ENCODE results near the gene CFAP74.

The CFAP74 gene

GRCh38 chr1:1967151-1967550 is 36.4 kb downstream of the CFAP74 start:
- DNase-seq, result no peak

GRCh38 chr1:1966071-1966740 is 37.4 kb downstream of the CFAP74 start:
- DNase-seq, result no peak

- no peak for DNase-seq
These were observed 38.0 kb downstream of the CFAP74 start for GRCh38 chr1:1965546-1965945.

DNA sequence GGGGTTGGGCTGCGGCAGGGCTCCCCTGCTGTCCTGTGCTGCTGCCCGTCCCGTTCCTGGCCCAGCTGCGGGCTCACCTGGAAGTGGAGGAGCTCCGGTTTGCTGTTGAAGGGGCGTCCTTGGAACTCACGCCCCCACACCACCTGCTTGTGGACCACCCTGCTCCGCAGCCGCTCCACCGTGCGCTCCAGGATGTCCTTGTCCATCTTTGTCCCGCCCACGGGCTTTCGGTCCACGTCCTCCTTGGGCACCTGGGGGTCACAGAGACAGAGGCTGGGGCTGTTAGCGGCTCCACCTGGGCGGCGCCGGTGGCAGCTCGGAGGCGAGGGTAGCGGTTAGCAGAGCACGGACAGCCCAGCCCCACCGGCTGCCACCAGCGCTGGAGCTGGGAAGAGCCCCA is 38.8 kb downstream of the CFAP74 start:
- DNase-seq, result no peak

GRCh38 chr1:1963570-1963969 is 40.0 kb downstream of the CFAP74 start:
- DNase-seq, result no peak

DNA sequence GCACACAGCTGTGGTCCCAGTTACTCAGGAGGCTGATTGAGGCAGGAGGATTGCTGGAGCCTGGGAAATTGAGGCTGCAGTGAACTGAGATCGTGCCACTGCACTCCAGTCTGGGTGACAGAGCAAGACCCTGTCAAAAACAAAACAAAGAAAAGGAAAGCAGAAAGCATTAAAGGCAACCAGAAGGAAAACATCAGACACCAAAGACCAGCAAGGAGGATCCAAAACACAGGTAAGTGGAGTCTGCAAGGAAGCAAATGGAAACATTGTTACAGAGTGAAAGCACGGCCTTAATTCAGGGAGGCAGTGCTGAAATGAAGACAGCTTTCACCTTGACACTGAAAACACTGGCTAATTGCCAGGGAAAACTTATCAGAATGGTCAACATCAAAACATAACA is 40.8 kb downstream of the CFAP74 start:
- no peak for DNase-seq

DNA sequence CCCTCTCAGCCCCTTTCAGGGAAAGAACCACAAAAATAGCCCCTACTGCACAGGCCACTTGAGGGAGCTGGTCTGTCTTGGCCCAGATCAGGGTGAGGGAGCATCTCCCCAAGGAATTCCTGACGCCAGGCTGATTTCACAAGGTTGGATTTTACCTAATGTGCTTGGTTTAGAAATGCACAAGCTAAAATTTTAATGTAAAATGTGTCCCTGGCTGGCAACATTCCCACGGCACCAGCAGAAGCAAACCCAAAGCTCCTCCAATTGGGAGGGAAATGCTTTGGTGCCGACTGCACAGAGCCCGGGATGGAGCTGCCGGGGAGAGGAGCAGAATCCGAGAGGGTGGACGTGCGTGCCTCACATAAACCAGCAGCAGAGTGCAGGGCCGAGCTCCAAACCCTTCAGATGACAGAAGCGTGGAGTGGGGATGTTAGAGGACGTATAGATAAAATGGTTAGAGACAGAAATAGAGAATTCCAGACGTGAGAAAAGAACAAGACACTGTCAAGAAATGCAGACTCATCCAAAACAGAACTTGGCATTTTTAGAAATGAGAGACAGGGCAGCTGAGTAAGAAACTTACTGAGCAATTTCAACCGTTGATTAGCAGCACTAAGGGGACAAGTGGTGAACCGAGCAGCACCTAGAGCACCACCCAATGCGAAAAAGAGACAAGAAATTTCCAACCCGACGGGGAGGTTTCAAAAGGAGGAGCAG is 42.9 kb downstream of the CFAP74 start:
- no peak for DNase-seq

- DNase-seq, result no peak
These were observed 43.6 kb downstream of the CFAP74 start for GRCh38 chr1:1959840-1960479.

- DNase-seq, result no peak
These were observed 44.1 kb downstream of the CFAP74 start for GRCh38 chr1:1959459-1959839.

DNA sequence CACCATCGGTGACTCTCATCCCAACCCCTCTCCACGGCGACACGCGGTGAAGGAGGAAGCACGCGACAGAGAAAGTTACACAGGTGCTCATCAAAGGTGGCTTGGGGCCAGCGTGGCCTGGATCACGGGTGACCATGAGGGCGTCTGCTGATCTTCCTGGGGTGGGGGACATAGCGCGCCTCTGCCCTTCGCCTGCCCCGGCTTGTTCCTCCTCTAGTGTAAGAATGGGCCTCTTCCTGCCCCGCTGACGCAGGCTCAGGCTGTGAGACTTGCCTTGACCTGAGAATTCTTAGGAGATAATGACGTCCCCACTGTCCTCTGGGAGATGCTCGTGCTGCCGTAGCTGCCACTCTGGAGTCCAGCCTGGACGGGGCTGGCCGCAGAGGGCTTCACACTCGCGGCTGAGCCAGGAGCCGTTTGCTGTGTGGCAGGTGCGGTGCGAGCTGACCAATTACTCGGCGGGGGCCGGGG is 45.5 kb downstream of the CFAP74 start:
- DNase-seq, result no peak

GRCh38 chr1:1957533-1957961 is 46.0 kb downstream of the CFAP74 start:
- DNase-seq, result no peak

DNA sequence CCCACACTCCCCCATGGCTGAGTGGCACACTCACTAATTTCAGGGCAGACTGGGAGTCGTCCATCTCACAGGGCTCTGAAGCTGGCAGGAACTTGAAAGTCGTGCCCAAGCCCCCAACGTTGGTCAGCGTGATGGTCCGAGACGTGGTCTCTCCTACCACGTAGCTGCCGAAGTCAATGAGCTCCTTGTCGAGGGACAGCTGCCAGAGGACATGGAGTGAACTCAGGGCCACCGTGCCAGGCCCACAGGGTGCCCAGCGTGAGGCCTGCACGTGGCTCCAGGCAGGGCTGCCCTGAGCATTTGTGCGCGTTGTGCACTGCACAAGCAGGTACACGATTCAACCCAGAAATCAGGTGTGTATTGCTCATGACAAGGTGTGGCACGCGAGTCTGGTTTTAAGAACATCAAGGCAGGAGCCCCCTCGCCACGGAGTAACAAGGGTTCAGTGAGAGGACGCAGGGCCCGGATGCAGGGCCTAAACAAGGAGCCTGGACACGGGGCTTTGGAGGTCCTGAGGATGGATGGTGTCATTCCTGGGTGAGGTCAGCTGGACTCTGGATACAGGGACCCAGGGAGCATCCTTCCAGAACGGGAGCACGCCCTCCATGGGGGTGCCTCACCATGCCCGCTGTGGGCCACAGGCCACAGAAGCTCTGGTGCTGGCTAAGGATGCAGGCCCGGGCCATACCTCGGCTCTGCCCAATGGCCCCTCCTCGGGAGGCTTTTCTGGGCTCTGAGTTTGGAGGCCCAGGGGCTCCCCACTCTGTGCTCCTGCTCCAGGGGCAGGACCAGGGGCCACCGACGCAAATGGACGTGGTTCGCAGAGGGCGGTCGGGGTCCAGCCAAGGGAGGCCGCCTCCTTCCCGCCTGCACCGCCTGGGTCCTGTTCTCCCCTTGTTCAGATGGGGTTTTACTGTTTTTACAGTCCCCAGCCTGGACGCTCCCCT is 46.7 kb downstream of the CFAP74 start:
- DNase-seq, result no peak

DNA sequence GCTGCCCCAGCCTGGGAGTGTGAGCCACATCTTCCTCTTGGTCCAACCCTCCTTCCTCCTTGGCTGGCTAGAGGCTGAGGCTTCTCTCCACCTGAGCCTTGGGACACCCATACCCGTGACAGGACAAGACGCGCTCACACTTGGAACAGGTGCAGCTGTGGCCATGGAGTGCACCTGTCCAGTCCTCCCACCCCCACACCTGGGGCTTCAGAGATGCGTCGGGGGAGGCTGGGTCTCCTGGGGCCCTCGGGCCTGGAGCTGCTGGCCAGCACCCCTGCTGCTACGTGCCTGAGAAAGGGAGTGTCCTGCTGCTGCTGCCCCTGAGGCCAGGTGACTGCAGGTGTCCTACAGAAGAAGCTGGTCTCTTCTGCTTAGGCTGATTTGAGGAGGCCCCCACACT is 47.5 kb downstream of the CFAP74 start:
- DNase-seq, result no peak

DNA sequence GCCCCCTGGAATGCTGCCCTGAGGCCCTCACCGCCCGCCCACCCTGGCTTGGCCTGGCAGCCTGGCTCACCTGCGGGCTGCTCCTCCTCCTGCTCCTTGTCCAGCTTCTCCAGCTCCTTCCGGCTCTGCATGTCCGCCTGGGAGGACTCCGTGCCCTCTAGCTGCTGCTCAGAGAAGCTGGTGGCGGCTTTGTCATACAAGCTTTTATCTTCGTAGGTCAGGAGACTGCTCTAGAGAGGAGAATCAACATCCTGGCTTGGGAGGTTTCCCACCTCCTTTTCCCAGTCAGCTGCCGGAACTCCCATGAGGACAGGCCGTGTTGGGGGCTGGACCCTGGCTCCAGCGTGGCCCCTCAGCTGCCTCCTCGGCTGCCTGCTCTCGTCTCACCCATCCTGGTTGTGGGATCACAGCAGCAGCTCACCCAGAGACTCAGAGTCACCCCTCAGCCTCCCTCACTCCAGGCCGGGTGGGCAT is 47.9 kb downstream of the CFAP74 start:
- DNase-seq, result no peak

DNA sequence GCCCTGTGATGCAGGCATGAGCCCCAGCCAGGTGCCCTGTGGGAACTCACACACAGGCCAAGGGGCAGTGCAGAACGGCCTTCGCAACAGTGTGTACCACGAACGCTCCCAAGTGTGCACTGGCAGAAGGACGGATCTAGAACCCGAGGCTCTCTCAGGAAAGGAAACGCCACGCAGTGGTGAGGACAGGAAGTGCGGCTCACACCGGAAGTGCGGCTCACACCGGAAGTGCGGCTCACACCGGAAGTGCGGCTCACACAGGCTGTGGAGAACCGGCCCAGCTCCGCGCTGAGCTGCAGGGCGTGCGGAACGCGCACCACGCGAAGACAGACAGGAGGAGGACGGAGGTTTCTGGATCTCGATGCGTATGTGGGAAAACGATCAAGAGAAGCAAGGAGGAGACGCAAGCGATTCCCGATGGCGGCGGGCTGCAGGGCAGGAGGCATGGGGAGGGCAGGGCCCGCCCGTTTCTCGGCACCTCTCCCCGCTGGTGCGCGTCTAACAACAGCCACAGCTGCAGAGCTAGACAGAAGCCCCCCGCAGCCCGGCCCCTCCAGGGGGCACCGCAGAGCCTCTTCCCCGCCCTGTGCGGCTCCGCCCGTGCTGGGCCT is 48.6 kb downstream of the CFAP74 start:
- no peak for DNase-seq

GRCh38 chr1:1954015-1954414 is 49.6 kb downstream of the CFAP74 start:
- no peak for DNase-seq

GRCh38 chr1:1950940-1951339 is 52.6 kb downstream of the CFAP74 start:
- DNase-seq, result no peak

- no peak for DNase-seq
These were observed 54.8 kb downstream of the CFAP74 start for GRCh38 chr1:1948783-1949182.

DNA sequence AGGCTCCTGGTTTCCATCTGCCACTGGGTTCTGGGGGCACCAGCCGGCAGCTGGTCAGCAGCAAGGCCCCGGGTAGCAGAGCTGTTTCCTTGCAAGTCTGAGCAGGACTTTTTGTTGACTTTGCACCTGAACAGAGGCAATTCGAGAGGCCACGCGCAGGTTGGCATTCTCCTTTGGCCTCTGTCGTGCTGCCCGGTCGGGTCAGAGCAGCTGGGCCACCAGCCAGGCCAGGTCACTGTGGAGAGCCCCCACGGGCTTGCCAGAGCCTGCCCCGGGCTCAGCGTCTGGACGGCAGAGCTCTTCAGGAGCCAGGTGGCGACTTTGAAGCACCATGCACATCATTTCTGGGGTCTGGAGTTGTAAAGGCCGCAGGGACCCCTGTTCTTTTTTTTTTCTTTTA is 56.1 kb downstream of the CFAP74 start:
- no peak for DNase-seq

- DNase-seq, result no peak
These were observed 57.0 kb downstream of the CFAP74 start for GRCh38 chr1:1946540-1946939.

DNA sequence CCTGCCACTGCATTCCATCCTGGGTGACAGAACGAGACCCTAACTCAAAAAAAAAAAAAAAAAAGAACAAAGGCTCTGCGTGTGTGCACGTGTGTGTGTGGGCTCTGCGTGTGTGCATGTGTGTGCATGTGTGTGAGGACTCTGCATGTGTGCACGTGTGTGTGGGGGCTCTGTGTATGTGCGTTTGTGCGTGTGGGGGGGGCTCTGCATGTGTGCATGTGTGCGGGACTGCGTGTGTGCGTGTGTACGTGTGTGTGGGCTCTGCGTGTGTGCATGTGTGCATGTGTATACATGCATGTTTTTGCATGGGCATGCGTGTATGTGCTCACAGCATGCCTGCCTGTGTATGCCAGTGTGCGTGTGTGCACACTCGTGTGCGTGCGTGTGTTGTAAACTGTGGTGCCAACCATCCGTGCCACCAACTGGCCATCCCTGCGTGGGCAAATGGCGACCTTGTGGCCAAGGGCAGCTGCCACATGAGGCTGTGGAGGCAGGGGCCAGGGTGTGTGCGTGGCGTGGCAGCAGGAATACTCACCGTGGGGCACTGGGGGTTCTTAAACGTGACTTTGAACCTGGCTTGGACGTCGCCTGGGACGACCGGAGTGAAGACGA is 57.7 kb downstream of the CFAP74 start:
- DNase-seq, result no peak
